Right cardiac atrium (tissue), 5 donors: ENCODE measurements around the gene CAVIN3. TPM values are rescaled to one million over a fixed set of nuclear protein-coding genes. Genes with fewer than 3 reads are reported as not detected.
A peak's percentile ranks its signal among the peaks of the same experiment; 100 is the strongest.

Experiments used
- ATAC-seq, 2 donors: fragments of 200-7000 bp; cut with Tn5 transposase; one replicate each; pipeline versions ENCODE4 v1.8.0 to v1.9.1; 2020; ENCODE audit warnings: moderate library complexity in 2 of 2, mild to moderate bottlenecking in 1 of 2
- DNase-seq, 3 donors: peaks; one replicate each; pipeline ENCODE4 v3.0.0-alpha.2; 2020
- H3K27ac ChIP-seq: one replicate; pipeline ENCODE4 v1.5.1; 2013; ENCODE audit warnings: mild to moderate bottlenecking, low read length, control low read depth, moderate library complexity
- H3K27me3 ChIP-seq: one replicate; pipeline ENCODE4 v1.6.1; 2013; ENCODE audit not compliant: control insufficient read depth, insufficient read depth
- H3K4me1 ChIP-seq: one replicate; pipeline ENCODE4 v1.6.1; 2013; ENCODE audit warnings: low read length; ENCODE audit not compliant: control insufficient read depth, insufficient read depth
- H3K4me3 ChIP-seq: one replicate; pipeline ENCODE4 v1.5.1; 2013; ENCODE audit warnings: low read length, control low read depth
- H3K9me3 ChIP-seq: one replicate; pipeline ENCODE4 v1.6.1; 2013; ENCODE audit warnings: low read length; ENCODE audit not compliant: control insufficient read depth
- WGBS: extraction: QIAGEN DNeasy Blood & Tissue Kit; methylation state at CpG from one replicate; pipeline ENCODE4 v1.1.7; 2013; 5-methylcytosine and 5-hydroxymethylcytosine counted together
- intact Hi-C, 4 donors: fragments of 100-400 bp; cut with DNase I; formaldehyde crosslinking; loops; one replicate each; pipeline versions ENCODE4 v1.11.0 to v1.14.0; 2022 to 2023
- polyA plus RNA-seq: library from polyadenylated mRNA; stranded (reverse); fragments of 200-250 nt; gene quantifications from one replicate; pipeline ENCODE4 v1.2.3, GENCODE V29; 2013
- total RNA-seq, 4 donors: library from RNA; stranded (reverse); fragmentation: NEBNext Ultra II Directional; extraction: Animal tissue kit (Norgen Biotek cat#: 25700); gene quantifications; one replicate each; pipeline ENCODE4 v1.2.1, GENCODE V29; 2021
- donor health status: healthy with polysubstance abuse.
- donor health status: DM: no; HTN: yes; CAD: no.
- donor health status: DM: no; HTN: no; CAD: no.
- donor health status: DM: no; HTN: yes; CAD: no; lungs with severe emphysema.
- donor health status: DM: yes; HTN: yes; CAD: no.

CAVIN3 gene
- total and polyA plus RNA-seq, 5 donors = 40.4 to 72.4 (median 49.7) TPM

DNA sequence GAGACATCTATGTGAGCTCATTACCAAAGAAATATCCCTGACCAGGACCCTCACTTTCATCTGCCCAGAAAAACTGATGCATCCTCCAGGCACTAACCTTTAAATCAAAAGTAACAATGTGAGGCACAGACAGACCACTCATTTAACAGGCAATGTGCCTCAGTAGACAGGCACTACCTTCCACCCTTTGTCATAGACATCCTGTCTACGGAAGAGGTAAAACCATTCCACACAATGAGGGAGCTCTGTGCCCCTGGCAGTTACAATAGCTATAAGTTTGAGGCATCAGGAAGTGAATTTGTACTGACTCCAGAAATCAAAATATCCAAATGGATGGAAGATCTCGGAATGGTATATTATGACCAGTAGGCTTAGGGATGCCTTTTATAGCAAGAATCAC, 6.7 kb upstream of the CAVIN3 start:
- 81% methylated on average over 2 of the region's 2 CpGs for WGBS
- ATAC-seq (peak in 1 of 2 donors; percentile 42), DNase-seq (no peak)
- Histone ChIP-seq H3K4me3 (no peak overlapping the region), H3K4me1 (peaks cover 2% of the 10 kb centered on the region), H3K27ac (no peak overlapping the region), H3K27me3 (no peaks in the 10 kb centered on the region), H3K9me3 (no peaks in the 10 kb centered on the region)
- intact Hi-C loops = no loop called here

DNA sequence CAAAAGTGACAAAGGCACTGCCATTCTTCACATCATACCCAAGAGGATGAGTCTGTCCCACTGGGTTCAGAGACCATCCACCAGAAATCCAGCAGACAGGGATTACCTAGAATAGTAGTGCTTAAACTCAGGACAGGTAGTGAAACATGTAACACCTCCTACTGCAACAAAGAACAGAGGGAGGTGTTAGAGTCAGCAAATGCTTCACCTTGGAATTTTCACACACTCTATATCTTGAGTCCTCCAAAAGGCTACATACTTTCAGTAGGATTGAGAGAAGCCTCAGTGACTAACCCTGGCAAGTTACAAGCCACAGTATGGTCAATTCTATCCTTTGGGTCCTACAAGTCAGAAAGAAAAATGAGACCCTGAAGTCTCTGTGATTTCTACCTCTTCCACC, 6.0 kb upstream of the CAVIN3 start:
- ATAC-seq = no peak
- Histone ChIP-seq H3K4me1 (peaks cover 5% of the 10 kb centered on the region), H3K4me3 (no peak overlapping the region), H3K27ac (peak overlapping the region; percentile 33), H3K9me3 (no peaks in the 10 kb centered on the region), H3K27me3 (no peaks in the 10 kb centered on the region)
- DNase-seq = no peak
- intact Hi-C loops = no loop called here

DNA sequence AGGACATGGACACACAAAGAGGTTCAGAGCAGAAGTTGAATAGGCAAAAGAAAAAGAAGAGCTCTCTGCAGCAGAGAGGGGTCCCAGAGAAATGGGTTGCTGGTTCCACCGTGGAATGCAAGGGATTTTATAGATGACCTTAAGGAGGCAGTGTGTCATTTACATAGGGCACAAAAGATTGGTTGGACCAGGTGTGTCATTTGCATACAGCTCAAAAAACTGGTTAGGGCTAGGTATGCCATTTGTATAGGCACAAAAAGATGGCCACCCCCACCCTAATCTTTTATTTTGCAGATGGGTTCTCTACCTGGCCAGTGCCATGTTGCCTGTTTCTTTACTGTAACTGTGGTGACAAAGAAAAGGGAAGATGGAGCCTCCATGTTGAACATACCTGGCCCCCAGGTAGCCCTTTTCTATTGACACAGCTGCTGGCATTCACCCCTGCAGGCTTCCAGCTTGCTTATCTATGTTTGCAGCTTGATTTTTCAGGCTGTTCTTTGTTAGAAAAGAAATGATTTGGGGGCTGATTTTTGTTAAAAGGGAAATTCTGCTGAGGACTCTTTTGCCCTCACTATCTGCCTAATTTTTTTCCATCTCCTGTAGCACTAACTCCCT, 3.1 kb upstream of the CAVIN3 start:
- no peaks in the 10 kb centered on the region for H3K27me3 ChIP-seq
- WGBS = 55% methylated on average over 1 of the region's 1 CpG
- no peaks in the 10 kb centered on the region for H3K9me3 ChIP-seq
- H3K27ac ChIP-seq = no peak overlapping the region
- DNase-seq (no peak), ATAC-seq (no peak)
- intact Hi-C loops = no loop called here
- no peak overlapping the region for H3K4me3 ChIP-seq
- H3K4me1 ChIP-seq = peaks cover 3% of the 10 kb centered on the region

DNA sequence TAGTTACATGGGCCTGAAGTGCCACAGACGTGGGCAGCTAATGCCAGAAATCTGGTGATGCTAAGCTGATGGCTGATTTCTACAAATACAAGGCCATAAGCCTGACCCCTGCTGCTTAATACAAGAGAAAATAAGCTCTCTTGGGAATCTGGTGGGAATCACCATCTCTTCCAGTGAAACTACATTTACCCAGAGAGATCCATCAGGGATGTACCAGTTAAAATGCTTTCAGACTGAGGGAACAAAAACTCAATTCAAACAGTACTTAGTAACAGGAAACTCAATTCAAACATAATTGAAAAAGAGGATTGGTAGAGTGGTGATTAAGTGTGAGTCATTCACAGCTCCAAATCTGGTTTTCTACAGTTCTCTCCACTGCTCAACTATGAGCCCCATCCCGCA, 1.7 kb upstream of the CAVIN3 start:
- WGBS = 43% methylated on average over 2 of the region's 2 CpGs
- no peak overlapping the region for H3K4me3 ChIP-seq
- H3K9me3 ChIP-seq = no peaks in the 10 kb centered on the region
- DNase-seq (no peak), ATAC-seq (no peak)
- peak overlapping the region; percentile 100 for H3K27ac ChIP-seq
- intact Hi-C loops = no loop called here
- peaks cover 3% of the 10 kb centered on the region for H3K4me1 ChIP-seq
- no peaks in the 10 kb centered on the region for H3K27me3 ChIP-seq

DNA sequence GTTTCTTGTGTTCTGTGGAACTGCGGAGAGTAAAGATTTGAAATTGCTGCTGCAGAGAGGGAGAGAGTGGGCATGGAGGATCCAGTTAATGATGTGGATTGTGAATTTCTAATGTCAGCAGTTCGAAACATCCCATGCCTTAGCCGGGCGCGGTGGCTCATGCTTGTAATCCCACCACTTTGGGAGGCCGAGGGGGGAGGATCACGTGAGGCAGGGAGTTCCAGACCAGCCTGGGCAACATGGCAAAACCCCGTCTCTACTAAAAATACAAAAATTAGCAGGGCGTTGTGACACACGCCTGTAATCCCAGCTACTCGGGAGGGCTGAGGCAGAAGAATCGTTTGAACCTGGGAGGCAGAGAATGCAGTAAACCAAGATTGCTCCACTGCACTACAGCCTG, 1.1 kb upstream of the CAVIN3 start:
- Histone ChIP-seq H3K4me1 (peaks cover 3% of the 10 kb centered on the region), H3K27ac (peak overlapping the region; percentile 100), H3K4me3 (peak overlapping the region; percentile 15), H3K9me3 (no peaks in the 10 kb centered on the region), H3K27me3 (no peaks in the 10 kb centered on the region)
- DNase-seq (peak; percentile 16 to 55 (median 54)), ATAC-seq (no peak)
- 61% methylated on average over 12 of the region's 12 CpGs for WGBS
- intact Hi-C loops = no loop called here

DNA sequence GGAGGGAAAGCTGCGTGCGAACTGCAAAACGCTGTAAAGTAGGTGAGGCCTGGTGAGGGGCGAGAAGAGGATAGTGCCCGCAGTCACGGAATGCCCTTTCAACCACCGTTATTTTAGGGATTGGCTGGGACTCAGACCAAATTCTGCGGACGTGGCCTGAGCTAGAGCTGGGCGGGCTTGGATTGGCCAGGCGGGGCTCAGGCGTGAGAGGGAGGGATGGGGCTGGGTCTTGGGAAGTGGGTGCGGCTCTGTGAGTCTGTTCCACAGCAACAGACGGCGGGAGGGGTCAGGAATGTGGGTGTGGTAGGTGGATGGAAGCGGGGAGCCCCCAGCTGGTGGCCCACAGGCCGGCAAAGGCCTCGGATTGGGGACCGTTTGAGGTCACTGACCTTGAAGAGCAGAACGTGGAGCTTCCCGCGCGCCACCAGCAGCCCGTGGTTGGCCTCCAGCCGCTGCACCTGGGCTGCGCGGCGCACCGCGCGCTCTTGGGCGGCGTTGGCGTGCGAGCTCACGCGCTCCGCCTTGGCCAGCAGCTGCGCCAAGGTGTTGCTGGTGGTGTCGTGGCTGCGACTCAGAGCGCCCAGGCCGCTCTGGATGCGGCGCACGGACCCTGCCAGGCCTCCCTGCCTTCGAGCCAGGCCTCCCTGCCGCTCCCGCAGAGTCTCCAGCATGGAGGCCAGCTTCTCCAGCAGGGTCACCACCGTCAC, 444 bp downstream of the CAVIN3 start:
- H3K4me1 ChIP-seq = peaks cover 3% of the 10 kb centered on the region
- WGBS = under 1% methylated on average over 50 of the region's 50 CpGs
- H3K9me3 ChIP-seq = no peaks in the 10 kb centered on the region
- intact Hi-C loops = loop anchor here in 2 of 4 donors (5.0 to 10.0 kb wide), 3 partner anchors 37 to 295 kb away; no protein-coding TSS in a partner anchor
- ATAC-seq = peak; percentile 96
- H3K27me3 ChIP-seq = no peaks in the 10 kb centered on the region
- peak overlapping the region; percentile 53 for H3K4me3 ChIP-seq
- DNase-seq = peak; percentile 95 to 97 (median 96)
- H3K27ac ChIP-seq = peak overlapping the region; percentile 100

DNA sequence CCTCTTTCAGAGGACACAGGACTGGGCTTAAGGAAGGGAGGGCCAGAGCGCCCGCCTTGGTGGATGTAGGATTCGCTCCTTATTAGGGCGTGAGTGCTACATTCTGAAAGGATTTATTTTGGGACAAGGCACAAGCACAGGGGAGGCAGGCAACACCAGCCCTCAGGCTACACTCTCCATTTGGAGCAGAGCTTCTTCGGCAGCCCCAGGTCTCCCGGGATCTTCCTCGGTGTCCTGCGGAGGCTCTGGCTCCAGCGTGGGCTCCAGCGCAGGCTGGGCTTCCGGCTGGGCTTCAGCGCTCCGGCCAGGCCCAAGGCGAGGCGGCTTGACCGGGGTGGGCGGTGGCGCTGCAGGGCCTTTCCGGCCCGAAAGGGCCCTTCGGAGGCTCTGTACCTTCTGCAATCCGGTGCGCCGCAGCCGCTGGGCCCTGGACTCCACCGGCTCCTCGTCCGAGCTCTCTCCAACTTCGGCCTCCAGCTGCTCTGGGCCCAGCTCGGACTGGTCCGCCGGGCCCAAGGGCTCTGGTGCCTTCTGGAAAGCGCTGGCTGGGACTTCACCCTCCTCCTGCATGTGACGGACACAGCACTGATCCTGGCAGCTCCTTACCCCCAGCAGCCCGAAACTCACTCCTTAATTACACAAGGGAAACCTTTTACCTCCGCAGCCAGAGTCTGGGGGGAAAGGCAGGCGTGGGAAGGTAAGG, 1.1 kb downstream of the CAVIN3 start:
- DNase-seq (peak; percentile 68 to 86 (median 85)), ATAC-seq (peak; percentile 50 to 76)
- Histone ChIP-seq H3K27me3 (no peaks in the 10 kb centered on the region), H3K4me3 (peak overlapping the region; percentile 53), H3K4me1 (peaks cover 3% of the 10 kb centered on the region), H3K27ac (peak overlapping the region; percentile 100), H3K9me3 (no peaks in the 10 kb centered on the region)
- intact Hi-C loops = loop anchor here in 2 of 4 donors (5.0 to 10.0 kb wide), 3 partner anchors 38 to 294 kb away; no protein-coding TSS in a partner anchor
- WGBS = 4% methylated on average over 37 of the region's 37 CpGs

DNA sequence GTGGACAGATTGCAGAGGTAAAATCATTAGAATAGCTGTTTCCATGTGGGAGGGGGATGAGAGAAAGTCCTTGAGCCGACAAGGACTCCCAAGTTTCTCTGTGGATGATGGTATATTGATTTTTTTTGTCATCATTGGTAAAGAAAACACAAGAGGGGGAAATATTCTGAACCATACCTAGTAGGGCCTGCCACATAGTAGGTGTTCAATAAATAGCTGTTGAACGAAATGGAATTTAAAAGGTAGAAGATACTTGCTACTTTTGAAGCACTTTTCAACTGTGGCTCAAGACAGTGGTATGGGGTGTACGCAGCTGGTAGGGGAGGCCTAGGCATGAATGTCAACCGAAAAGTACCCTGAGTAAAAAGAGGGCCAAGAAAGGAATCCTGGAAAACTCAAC, 2.1 kb downstream of the CAVIN3 start:
- WGBS = 83% methylated on average over 4 of the region's 4 CpGs
- Histone ChIP-seq H3K27me3 (no peaks in the 10 kb centered on the region), H3K4me1 (peaks cover 3% of the 10 kb centered on the region), H3K27ac (peak overlapping the region; percentile 100), H3K4me3 (peak overlapping the region; percentile 53), H3K9me3 (no peaks in the 10 kb centered on the region)
- intact Hi-C loops = loop anchor here in 2 of 4 donors (5.0 to 10.0 kb wide), 3 partner anchors 39 to 293 kb away; no protein-coding TSS in a partner anchor
- ATAC-seq = no peak
- no peak for DNase-seq

DNA sequence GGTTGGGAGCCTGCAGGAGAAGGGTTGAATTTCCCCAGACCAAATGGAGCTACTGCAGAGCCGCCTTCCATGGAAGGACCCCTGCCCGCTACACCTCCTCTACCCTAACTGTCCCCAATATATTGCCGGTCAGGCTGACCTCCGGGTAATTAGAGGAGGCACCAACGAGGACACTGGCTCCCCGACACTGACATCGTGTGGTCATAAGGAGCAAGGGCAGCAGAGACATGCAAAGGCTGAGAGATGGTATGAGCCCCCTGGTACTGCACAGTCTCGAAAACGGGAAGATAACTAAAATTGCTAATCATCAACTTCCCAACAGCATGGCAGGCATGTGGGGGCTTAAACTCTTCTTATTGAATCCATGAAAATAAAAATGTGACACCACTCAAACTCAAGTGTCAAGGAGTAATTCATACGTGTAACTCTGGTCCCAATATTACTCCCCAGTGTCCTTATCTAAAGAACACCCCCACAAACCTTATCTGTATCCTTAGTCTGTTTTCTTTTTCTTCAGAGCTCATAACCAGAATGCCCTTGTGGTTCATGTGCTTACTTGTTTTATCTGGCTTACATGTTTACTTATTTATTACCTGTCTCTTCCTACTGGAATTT, 4.4 kb downstream of the CAVIN3 start:
- Histone ChIP-seq H3K4me1 (no peaks in the 10 kb centered on the region), H3K4me3 (no peak overlapping the region), H3K9me3 (no peaks in the 10 kb centered on the region), H3K27me3 (no peaks in the 10 kb centered on the region), H3K27ac (no peak overlapping the region)
- DNase-seq = peak; percentile 63 to 85 (median 78)
- peak; percentile 15 to 16 for ATAC-seq
- intact Hi-C loops = loop anchor here in 2 of 4 donors (5.0 to 10.0 kb wide), 3 partner anchors 41 to 291 kb away; no protein-coding TSS in a partner anchor
- 4% methylated on average over 10 of the region's 10 CpGs for WGBS

DNA sequence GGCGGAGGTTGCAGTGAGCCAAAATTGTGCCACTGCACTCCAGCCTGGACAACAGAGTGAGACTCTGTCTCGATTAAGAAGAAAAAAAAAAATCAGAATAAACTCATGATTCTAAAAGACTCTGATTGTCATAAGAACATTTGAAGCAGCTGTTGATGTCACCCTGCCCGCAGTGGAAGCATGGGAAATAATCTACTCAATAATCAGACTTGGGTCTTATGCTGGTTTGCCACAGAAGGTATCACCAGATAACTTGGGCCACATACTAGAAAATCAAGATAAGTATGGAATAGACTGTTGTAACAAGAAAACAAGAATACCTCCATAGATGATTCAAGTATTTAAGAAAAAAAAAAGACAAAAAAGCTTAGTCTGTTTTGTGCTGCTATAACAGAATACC, 8.2 kb downstream of the CAVIN3 start:
- no peak for DNase-seq
- no peaks in the 10 kb centered on the region for H3K4me1 ChIP-seq
- no peaks in the 10 kb centered on the region for H3K27me3 ChIP-seq
- H3K9me3 ChIP-seq = no peaks in the 10 kb centered on the region
- intact Hi-C loops = loop anchor here in 1 of 4 donors (10.0 kb wide), 1 partner anchor 287 kb away; no protein-coding TSS in a partner anchor
- no peak overlapping the region for H3K27ac ChIP-seq
- no peak for ATAC-seq
- WGBS = 88% methylated on average over 3 of the region's 3 CpGs
- H3K4me3 ChIP-seq = no peak overlapping the region
